DOHH2 (cell line): Measurements from ENCODE around the gene ATP8A2.

ENCODE experiments used
- H3F3A ChIP-seq: fragments of 200-600 bp; sonication (generic), shearing (Covaris generic); 2 replicates; pipeline ENCODE4 v1.6.0; 2016; ENCODE audit warnings: antibody characterized with exemption, mild to moderate bottlenecking; ENCODE audit not compliant: control insufficient read depth, insufficient read depth
- H3K27ac ChIP-seq: fragments of 200-600 bp; sonication (generic); 2 replicates; pipeline ENCODE4 v1.5.1; 2014; ENCODE audit warnings: low read depth, mild to moderate bottlenecking, low read length, moderate library complexity
- H3K27me3 ChIP-seq: fragments of 200-600 bp; sonication (generic); 2 replicates; pipeline ENCODE4 v1.6.1; 2014; ENCODE audit warnings: mild to moderate bottlenecking, low read length, mixed read lengths; ENCODE audit not compliant: control insufficient read depth
- H3K36me3 ChIP-seq: fragments of 200-600 bp; sonication (generic); 2 replicates; pipeline ENCODE4 v1.6.1; 2014; ENCODE audit warnings: mild to moderate bottlenecking, low read length, moderate library complexity, mixed read lengths; ENCODE audit not compliant: control insufficient read depth
- H3K4me1 ChIP-seq: fragments of 200-600 bp; sonication (generic); 2 replicates; pipeline ENCODE4 v1.6.1; 2014; ENCODE audit warnings: mild to moderate bottlenecking, low read length, mixed read lengths; ENCODE audit not compliant: control insufficient read depth
- H3K4me2 ChIP-seq: fragments of 200-600 bp; sonication (generic); 2 replicates; pipeline ENCODE4 v1.6.0; 2014; ENCODE audit warnings: mild to moderate bottlenecking, low read length, moderate library complexity
- H3K4me3 ChIP-seq: fragments of 200-600 bp; sonication (generic); 2 replicates; pipeline ENCODE4 v1.5.1; 2014; ENCODE audit warnings: mild to moderate bottlenecking, low read length, mixed read lengths
- H3K79me2 ChIP-seq: fragments of 200-600 bp; sonication (generic); 2 replicates; pipeline ENCODE4 v1.6.1; 2014; ENCODE audit warnings: mild to moderate bottlenecking, low read length, mixed read lengths; ENCODE audit not compliant: control insufficient read depth
- H3K9me2 ChIP-seq: fragments of 200-600 bp; sonication (generic); replicated peaks from 2 replicates; pipeline ENCODE4 v1.6.1; 2014; ENCODE audit warnings: mild to moderate bottlenecking, low read length, mixed read lengths; ENCODE audit not compliant: control insufficient read depth
- H3K9me3 ChIP-seq: fragments of 200-600 bp; sonication (generic); 2 replicates; pipeline ENCODE4 v1.6.1; 2014; ENCODE audit warnings: antibody characterized with exemption, low read length, mixed read lengths; ENCODE audit not compliant: control insufficient read depth, insufficient read depth
- H4K20me1 ChIP-seq: fragments of 200-600 bp; sonication (generic); 2 replicates; pipeline ENCODE4 v1.6.0; 2014; ENCODE audit warnings: low read depth, mild to moderate bottlenecking, antibody characterized with exemption, low read length, moderate library complexity; ENCODE audit not compliant: control insufficient read depth, insufficient read depth
- EZH2phosphoT487 ChIP-seq: fragments of 200-600 bp; sonication (generic); IDR thresholded peaks from 2 replicates; pipeline ENCODE4 v1.6.1; 2017; ENCODE audit warnings: borderline replicate concordance, mild to moderate bottlenecking, antibody characterized with exemption, low read length, moderate library complexity, mixed read lengths
- TF ChIP-seq, protein P1 (sequence below): fragments of 200-600 bp; sonication (generic); IDR thresholded peaks from one replicate; pipeline ENCODE4 v1.5.1; 2014; ENCODE audit warnings: antibody characterized with exemption, mild to moderate bottlenecking, low read depth, low read length; ENCODE audit not compliant: poor library complexity, severe bottlenecking

Gene ATP8A2

DNA sequence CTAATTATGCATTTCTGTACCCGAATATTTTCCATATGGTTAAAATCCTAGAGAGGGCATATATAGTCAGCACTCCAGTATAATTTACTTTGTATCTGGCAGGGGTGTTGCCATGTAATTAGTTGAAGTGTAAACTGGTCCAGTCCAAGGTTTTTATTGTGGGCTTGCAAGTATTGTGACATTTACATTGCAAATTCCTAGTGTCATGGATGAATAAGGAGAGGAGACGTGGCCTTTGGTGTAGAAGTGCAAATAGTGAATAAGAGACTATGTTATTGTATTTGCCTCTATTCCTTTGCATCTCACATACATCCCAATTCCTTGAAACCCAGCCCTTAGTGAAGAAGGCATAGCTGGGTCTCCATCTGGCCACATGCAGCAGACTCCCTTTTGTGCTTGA, 330.6 kb downstream of the ATP8A2 start:
- Histone ChIP-seq H3K27ac (no peak overlapping the region), H3K79me2 (no peaks in the 10 kb centered on the region), H3K36me3 (no peaks in the 10 kb centered on the region), H3K4me3 (no peak overlapping the region), H3K9me3 (no peaks in the 10 kb centered on the region), H3K4me2 (no peak overlapping the region), H3K27me3 (no peaks in the 10 kb centered on the region), H3K9me2 (no peaks in the 10 kb centered on the region), H4K20me1 (no peaks in the 10 kb centered on the region), H3K4me1 (no peaks in the 10 kb centered on the region), H3F3A (no peaks in the 10 kb centered on the region)
- TF ChIP-seq, protein P1, sequence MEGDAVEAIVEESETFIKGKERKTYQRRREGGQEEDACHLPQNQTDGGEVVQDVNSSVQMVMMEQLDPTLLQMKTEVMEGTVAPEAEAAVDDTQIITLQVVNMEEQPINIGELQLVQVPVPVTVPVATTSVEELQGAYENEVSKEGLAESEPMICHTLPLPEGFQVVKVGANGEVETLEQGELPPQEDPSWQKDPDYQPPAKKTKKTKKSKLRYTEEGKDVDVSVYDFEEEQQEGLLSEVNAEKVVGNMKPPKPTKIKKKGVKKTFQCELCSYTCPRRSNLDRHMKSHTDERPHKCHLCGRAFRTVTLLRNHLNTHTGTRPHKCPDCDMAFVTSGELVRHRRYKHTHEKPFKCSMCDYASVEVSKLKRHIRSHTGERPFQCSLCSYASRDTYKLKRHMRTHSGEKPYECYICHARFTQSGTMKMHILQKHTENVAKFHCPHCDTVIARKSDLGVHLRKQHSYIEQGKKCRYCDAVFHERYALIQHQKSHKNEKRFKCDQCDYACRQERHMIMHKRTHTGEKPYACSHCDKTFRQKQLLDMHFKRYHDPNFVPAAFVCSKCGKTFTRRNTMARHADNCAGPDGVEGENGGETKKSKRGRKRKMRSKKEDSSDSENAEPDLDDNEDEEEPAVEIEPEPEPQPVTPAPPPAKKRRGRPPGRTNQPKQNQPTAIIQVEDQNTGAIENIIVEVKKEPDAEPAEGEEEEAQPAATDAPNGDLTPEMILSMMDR: no peak
- no peak for TF ChIP-seq EZH2phosphoT487

GRCh38 chr13:25707726-25708125, 336.0 kb downstream of the ATP8A2 start:
- no peaks in the 10 kb centered on the region for H3K9me2 ChIP-seq
- H3K4me1 ChIP-seq: no peaks in the 10 kb centered on the region
- H3K9me3 ChIP-seq: no peaks in the 10 kb centered on the region
- H3K4me2 ChIP-seq: no peak overlapping the region
- H3K27ac ChIP-seq: no peak overlapping the region
- H3K27me3 ChIP-seq: no peaks in the 10 kb centered on the region
- no peak overlapping the region for H3K4me3 ChIP-seq
- no peaks in the 10 kb centered on the region for H3K36me3 ChIP-seq
- TF ChIP-seq EZH2phosphoT487: no peak
- TF ChIP-seq, protein P1: no peak
- no peaks in the 10 kb centered on the region for H3F3A ChIP-seq
- H3K79me2 ChIP-seq: no peaks in the 10 kb centered on the region
- no peaks in the 10 kb centered on the region for H4K20me1 ChIP-seq

- Histone ChIP-seq H3K27me3 (no peaks in the 10 kb centered on the region), H3K36me3 (no peaks in the 10 kb centered on the region), H3F3A (no peaks in the 10 kb centered on the region), H3K27ac (no peak overlapping the region), H3K9me3 (no peaks in the 10 kb centered on the region), H3K79me2 (no peaks in the 10 kb centered on the region), H3K4me2 (no peak overlapping the region), H3K4me3 (no peak overlapping the region), H3K4me1 (no peaks in the 10 kb centered on the region), H4K20me1 (no peaks in the 10 kb centered on the region), H3K9me2 (no peaks in the 10 kb centered on the region)
- TF ChIP-seq, protein P1: no peak
- no peak for TF ChIP-seq EZH2phosphoT487
Measured at GRCh38 chr13:25708268-25708667, 336.5 kb downstream of the ATP8A2 start.

GRCh38 chr13:25709088-25709487, 337.3 kb downstream of the ATP8A2 start:
- TF ChIP-seq EZH2phosphoT487: no peak
- TF ChIP-seq, protein P1: no peak
- H3K4me2 ChIP-seq: no peak overlapping the region
- H3K36me3 ChIP-seq: no peaks in the 10 kb centered on the region
- H3K27me3 ChIP-seq: no peaks in the 10 kb centered on the region
- H3K9me2 ChIP-seq: no peaks in the 10 kb centered on the region
- no peaks in the 10 kb centered on the region for H3F3A ChIP-seq
- no peak overlapping the region for H3K27ac ChIP-seq
- H3K79me2 ChIP-seq: no peaks in the 10 kb centered on the region
- no peak overlapping the region for H3K4me3 ChIP-seq
- H3K9me3 ChIP-seq: no peaks in the 10 kb centered on the region
- H3K4me1 ChIP-seq: no peaks in the 10 kb centered on the region
- no peaks in the 10 kb centered on the region for H4K20me1 ChIP-seq
